Skeletal muscle tissue (tissue), 4 donors: ENCODE data around the gene IZUMO4. TPM values are rescaled to one million over a fixed set of nuclear protein-coding genes. Genes with fewer than 3 reads are reported as not detected.

Experiments used
- H3K27ac ChIP-seq: one replicate; pipeline ENCODE4 v1.7.0; 2013; ENCODE audit warnings: mild to moderate bottlenecking, low read depth, low read length, inconsistent platforms
- H3K27me3 ChIP-seq, 3 donors: one replicate each; pipeline ENCODE4 v1.7.0; 2013; ENCODE audit warnings: low read length in 3 of 3; ENCODE audit not compliant: control insufficient read depth in 3 of 3, insufficient read depth in 3 of 3
- H3K36me3 ChIP-seq, 3 donors: one replicate each; pipeline ENCODE4 v1.7.0; 2013; ENCODE audit warnings: low read length in 3 of 3; ENCODE audit not compliant: control insufficient read depth in 3 of 3, insufficient read depth in 3 of 3
- H3K4me1 ChIP-seq, 3 donors: one replicate each; pipeline ENCODE4 v1.7.0; 2013; ENCODE audit warnings: low read length in 3 of 3, mild to moderate bottlenecking in 3 of 3; ENCODE audit not compliant: control insufficient read depth in 3 of 3, insufficient read depth in 3 of 3
- H3K4me3 ChIP-seq, 3 donors: one replicate each; pipeline ENCODE4 v1.7.0; 2013; ENCODE audit warnings: low read length in 3 of 3
- H3K9ac ChIP-seq, 3 donors: one replicate each; pipeline ENCODE4 v1.7.0; 2013; ENCODE audit warnings: low read length in 3 of 3, mild to moderate bottlenecking in 3 of 3, moderate library complexity in 2 of 3, low read depth in 1 of 3
- H3K9me3 ChIP-seq, 3 donors: one replicate each; pipeline ENCODE4 v1.7.0; 2013; ENCODE audit warnings: low read length in 3 of 3; ENCODE audit not compliant: control insufficient read depth in 3 of 3
- total RNA-seq: library from RNA; depleted of rRNA; stranded (reverse); fragments of >200 nt; gene quantifications from one replicate; pipeline ENCODE4 v1.2.3, GENCODE V29; 2014
- donor health status: Osteomylitis.

The IZUMO4 gene
- 2.1 TPM for total RNA-seq

- H3K27me3 ChIP-seq = no peaks in the 10 kb centered on the region
- H3K9ac ChIP-seq = peak within 1 kb of the TSS; percentile 76 to 82 (median 80)
- peak within 1 kb of the TSS; percentile 88 for H3K27ac ChIP-seq
- H3K4me1 ChIP-seq = peaks cover 16 to 34% (median 24%) of the 10 kb centered on the region in 3 donors
- H3K36me3 ChIP-seq = peaks cover 21 to 22% (median 21%) of the 10 kb centered on the region in 3 donors
- no peaks in the 10 kb centered on the region for H3K9me3 ChIP-seq
- peak within 1 kb of the TSS; percentile 72 to 82 (median 81) for H3K4me3 ChIP-seq
Observed at GRCh38 chr19:2096480-2097202, at the start of gene IZUMO4. Gene IZUMO4 (plus strand): TSS chr19:2096915. CDS start chr19:2096946, 31 bp downstream.

GRCh38 chr19:2047076-2047448 is 49.7 kb upstream of the IZUMO4 start:
- Histone ChIP-seq H3K27ac (peak overlapping the region; percentile 96), H3K4me1 (peaks cover 84 to 88% (median 86%) of the 10 kb centered on the region in 3 donors), H3K27me3 (no peaks in the 10 kb centered on the region), H3K4me3 (peak overlapping the region in 2 of 3 donors; percentile 52 to 90), H3K36me3 (peaks cover 21 to 44% (median 24%) of the 10 kb centered on the region in 3 donors), H3K9me3 (no peaks in the 10 kb centered on the region), H3K9ac (peak overlapping the region; percentile 57 to 99 (median 93))

- Histone ChIP-seq H3K27me3 (no peaks in the 10 kb centered on the region), H3K4me1 (peaks cover 83 to 89% (median 87%) of the 10 kb centered on the region in 3 donors), H3K4me3 (peak overlapping the region; percentile 85 to 93 (median 90)), H3K36me3 (peaks cover 19 to 42% (median 24%) of the 10 kb centered on the region in 3 donors), H3K9me3 (no peaks in the 10 kb centered on the region), H3K27ac (peak overlapping the region; percentile 96), H3K9ac (peak overlapping the region; percentile 54 to 99 (median 93))
Observed at GRCh38 chr19:2047449-2048103, 49.1 kb upstream of the IZUMO4 start.

- H3K9ac ChIP-seq = peak overlapping the region; percentile 93 to 99 (median 97)
- H3K9me3 ChIP-seq = no peaks in the 10 kb centered on the region
- peaks cover 76 to 82% (median 79%) of the 10 kb centered on the region in 3 donors for H3K4me1 ChIP-seq
- H3K36me3 ChIP-seq = peaks cover 12 to 34% (median 23%) of the 10 kb centered on the region in 3 donors
- no peaks in the 10 kb centered on the region for H3K27me3 ChIP-seq
- peak overlapping the region; percentile 85 to 93 (median 90) for H3K4me3 ChIP-seq
- peak overlapping the region; percentile 96 for H3K27ac ChIP-seq
Observed at GRCh38 chr19:2048104-2048958, 48.4 kb upstream of the IZUMO4 start.

- Histone ChIP-seq H3K4me1 (peaks cover 67 to 79% (median 76%) of the 10 kb centered on the region in 3 donors), H3K27me3 (no peaks in the 10 kb centered on the region), H3K9ac (peak overlapping the region; percentile 93 to 99 (median 97)), H3K9me3 (no peaks in the 10 kb centered on the region), H3K27ac (peak overlapping the region; percentile 96), H3K4me3 (peak overlapping the region; percentile 85 to 93 (median 90)), H3K36me3 (peaks cover 10 to 32% (median 22%) of the 10 kb centered on the region in 3 donors)
Observed at GRCh38 chr19:2048959-2049740, 47.6 kb upstream of the IZUMO4 start.

GRCh38 chr19:2049741-2050348 is 46.9 kb upstream of the IZUMO4 start:
- H3K9me3 ChIP-seq = no peaks in the 10 kb centered on the region
- H3K9ac ChIP-seq = peak overlapping the region; percentile 93 to 99 (median 97)
- H3K27ac ChIP-seq = peak overlapping the region; percentile 96
- H3K4me1 ChIP-seq = peaks cover 63 to 75% (median 72%) of the 10 kb centered on the region in 3 donors
- peak overlapping the region; percentile 85 to 93 (median 90) for H3K4me3 ChIP-seq
- H3K27me3 ChIP-seq = no peaks in the 10 kb centered on the region
- H3K36me3 ChIP-seq = peaks cover 10 to 26% (median 17%) of the 10 kb centered on the region in 3 donors

- Histone ChIP-seq H3K36me3 (peaks cover 5 to 22% (median 11%) of the 10 kb centered on the region in 3 donors), H3K27me3 (no peaks in the 10 kb centered on the region), H3K9ac (peak overlapping the region; percentile 93 to 99 (median 97)), H3K4me1 (peaks cover 60 to 73% (median 69%) of the 10 kb centered on the region in 3 donors), H3K27ac (peak overlapping the region; percentile 96), H3K4me3 (peak overlapping the region; percentile 85 to 93 (median 90)), H3K9me3 (no peaks in the 10 kb centered on the region)
Observed at GRCh38 chr19:2050349-2050990, 46.2 kb upstream of the IZUMO4 start.

- H3K27ac ChIP-seq = peak within 1 kb of the TSS; percentile 96
- peak within 1 kb of the TSS; percentile 93 to 99 (median 97) for H3K9ac ChIP-seq
- H3K4me1 ChIP-seq = peaks cover 56 to 72% (median 68%) of the 10 kb centered on the region in 3 donors
- no peaks in the 10 kb centered on the region for H3K27me3 ChIP-seq
- peak within 1 kb of the TSS; percentile 85 to 93 (median 90) for H3K4me3 ChIP-seq
- no peaks in the 10 kb centered on the region for H3K9me3 ChIP-seq
- H3K36me3 ChIP-seq = peaks cover 5 to 16% (median 6%) of the 10 kb centered on the region in 3 donors
Observed at GRCh38 chr19:2050991-2051772, 45.5 kb upstream of the IZUMO4 start, which contains the start of gene MKNK2. Gene MKNK2 (minus strand): TSS chr19:2051244. CDS start chr19:2050851, 393 bp downstream.
